Epithelial cell of esophagus (primary cell): ENCODE data around the gene GCH1.

Source experiments
- DNase-seq: peaks from one replicate; pipeline ENCODE4 v3.0.0; 2010; ENCODE audit warnings: low read depth
- H3K4me3 ChIP-seq: 2 replicates; pipeline ENCODE4 v1.5.1; 2011; ENCODE audit warnings: mild to moderate bottlenecking, low read length, control low read depth
- CTCF ChIP-seq: IDR thresholded peaks from 2 replicates; pipeline ENCODE4 v1.5.1; 2011; ENCODE audit warnings: low read depth, mild to moderate bottlenecking, low read length, control low read depth, inconsistent platforms; ENCODE audit not compliant: insufficient read depth; ENCODE audit errors: missing control alignments

Gene GCH1, protein sequence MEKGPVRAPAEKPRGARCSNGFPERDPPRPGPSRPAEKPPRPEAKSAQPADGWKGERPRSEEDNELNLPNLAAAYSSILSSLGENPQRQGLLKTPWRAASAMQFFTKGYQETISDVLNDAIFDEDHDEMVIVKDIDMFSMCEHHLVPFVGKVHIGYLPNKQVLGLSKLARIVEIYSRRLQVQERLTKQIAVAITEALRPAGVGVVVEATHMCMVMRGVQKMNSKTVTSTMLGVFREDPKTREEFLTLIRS

GRCh38 chr14:54902521-54903420 lies at the start of gene GCH1:
Gene GCH1, minus strand, starts transcription at chr14:54902826. Its CDS starts 163 bp downstream, at chr14:54902663.
- H3K4me3 ChIP-seq: peak within 1 kb of the TSS; percentile 71
- TF ChIP-seq CTCF: peak; percentile 32
- DNase-seq: peak; percentile 68

DNA sequence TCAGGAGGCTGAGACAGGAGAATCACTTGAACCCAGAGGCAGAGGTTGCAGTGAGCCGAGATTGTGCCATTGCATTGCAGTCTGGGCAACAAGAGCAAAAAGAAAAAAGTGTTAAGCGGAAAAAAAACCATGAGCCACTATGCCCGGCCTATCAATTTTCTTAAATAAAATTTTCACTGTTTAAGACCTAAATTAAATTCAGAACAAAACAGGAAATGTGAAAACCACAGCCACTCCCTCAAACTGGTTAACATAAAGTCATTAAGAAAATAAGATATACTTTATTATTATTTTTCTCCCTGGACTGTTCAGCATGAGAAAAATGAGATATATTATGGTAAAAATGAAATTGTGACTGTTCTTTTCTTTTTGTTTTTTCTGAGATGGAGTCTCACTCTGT lies 44.6 kb upstream of the GCH1 start:
- no peak overlapping the region for H3K4me3 ChIP-seq
- DNase-seq: no peak
- TF ChIP-seq CTCF: no peak

DNA sequence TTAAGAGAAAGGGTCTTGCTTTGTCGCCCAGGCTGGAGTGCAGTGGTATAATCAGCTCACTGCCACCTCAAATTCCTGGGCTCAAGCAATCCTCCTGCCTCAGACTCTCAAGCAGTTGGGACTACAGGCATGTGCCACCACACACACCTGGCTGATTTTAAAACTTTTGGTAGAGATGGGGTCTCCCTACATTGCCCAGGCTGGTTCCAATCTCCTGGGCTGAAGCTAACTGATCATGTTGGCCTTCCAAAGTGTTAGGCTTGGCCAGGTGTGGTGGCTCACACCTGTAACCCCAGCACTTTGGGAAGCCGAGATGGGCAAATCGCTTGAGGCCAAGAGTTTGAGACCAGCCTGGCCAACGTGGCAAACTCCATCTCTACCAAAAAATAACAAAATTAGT lies 43.9 kb upstream of the GCH1 start:
- TF ChIP-seq CTCF: no peak
- no peak for DNase-seq
- no peak overlapping the region for H3K4me3 ChIP-seq

GRCh38 chr14:54944737-54945391 lies 42.2 kb upstream of the GCH1 start:
- no peak overlapping the region for H3K4me3 ChIP-seq
- no peak for TF ChIP-seq CTCF

GRCh38 chr14:54942913-54943312 lies 40.3 kb upstream of the GCH1 start:
- no peak for DNase-seq
- no peak for TF ChIP-seq CTCF
- no peak overlapping the region for H3K4me3 ChIP-seq

More at GRCh38 chr14:54944737-54945391, 42.2 kb upstream of the GCH1 start:
- no peak for DNase-seq

DNA sequence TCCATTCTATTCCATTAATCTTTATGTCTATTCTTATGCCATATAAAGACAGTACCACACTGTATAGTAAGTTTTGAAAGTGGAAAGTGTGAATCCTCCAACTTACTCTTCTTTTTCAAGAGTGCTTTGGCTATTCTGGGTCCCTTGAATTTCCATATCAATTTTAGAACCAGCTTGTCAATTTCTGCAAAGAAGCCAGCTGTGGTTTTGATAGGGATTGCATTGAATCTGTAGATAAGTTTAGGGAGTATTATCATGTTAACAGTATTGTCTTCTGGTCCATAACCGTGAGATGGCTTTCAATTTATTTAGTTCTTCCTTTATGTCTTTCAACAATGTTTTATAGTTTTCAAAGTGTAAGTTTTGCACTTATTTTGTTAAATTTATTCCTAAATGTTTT lies 34.2 kb upstream of the GCH1 start:
- TF ChIP-seq CTCF: no peak
- DNase-seq: no peak
- H3K4me3 ChIP-seq: no peak overlapping the region
